GM12878 (cell line): Measurements from ENCODE around the gene FAM114A1. TPM values are rescaled to one million over a fixed set of nuclear protein-coding genes. Genes with fewer than 3 reads are reported as not detected.
"Not testable (repeated sequence)": the region's sequence is repeated elsewhere in the genome, so short reads cannot be mapped to it uniquely, and the experiment has no call there.

Source experiments
- ATAC-seq: fragments of 200-7000 bp; cut with Tn5 transposase; 3 replicates; pipeline ENCODE4 v1.9.1; 2020; ENCODE audit warnings: mild to moderate bottlenecking, moderate library complexity
- BruUV-seq: library from RNA; stranded (reverse); fragments of 400-500 nt; replicated peaks from 2 replicates; lab custom pipeline; 2021; lab: Mats Ljungman, UMichigan
- CTCF ChIA-PET: fragments of 300-600 bp; sonication (Branson Sonifier 250); formaldehyde crosslinking; extraction: SDS; loops from one replicate; lab custom pipeline; 2021; ENCODE audit warnings: inconsistent platforms; lab: Yijun Ruan, JAX
- POLR2A ChIA-PET: fragments of 350-600 bp; formaldehyde crosslinking; extraction: SDS; loops from one replicate; lab custom pipeline; 2021; ENCODE audit warnings: inconsistent platforms; lab: Charles Lee
- RAD21 ChIA-PET: fragments of 300-600 bp; sonication (Branson Sonifier 250); formaldehyde crosslinking; loops from one replicate; lab custom pipeline; 2023; ENCODE audit warnings: antibody characterized with exemption; ENCODE audit not compliant: unreplicated experiment; lab: Charles Lee
- SMC1A ChIA-PET: fragments of 300-600 bp; sonication (Branson Sonifier 250); formaldehyde crosslinking; loops from one replicate; lab custom pipeline; 2023; ENCODE audit not compliant: unreplicated experiment, uncharacterized antibody; lab: Charles Lee
- DNase-seq: peaks from one replicate; pipeline ENCODE4 v3.0.0-alpha.2; 2011; ENCODE audit warnings: low read depth, low spot score
- FAIRE-seq: peaks from 3 replicates; lab custom pipeline; 2011; peaks lifted over from hg19 to GRCh38; lab: Jason Lieb, UNC
- H2AFZ ChIP-seq: 2 replicates; pipeline ENCODE4 v1.6.0; 2011; ENCODE audit warnings: low read depth, low read length, control low read depth; ENCODE audit not compliant: control insufficient read depth
- H3K27ac ChIP-seq: 2 replicates; pipeline ENCODE4 v1.5.1; 2011; ENCODE audit warnings: control low read depth; ENCODE audit not compliant: control insufficient read depth, insufficient read depth
- H3K27me3 ChIP-seq, 2 experiments: replicated peaks in 1 of 2; 2 replicates each; pipeline versions ENCODE4 v1.6.0 to v1.6.1; 2011; ENCODE audit warnings: low read length in 1 of 2; ENCODE audit not compliant: control insufficient read depth in 2 of 2, insufficient read depth in 2 of 2
- H3K36me3 ChIP-seq, 2 experiments: 2 replicates each; pipeline ENCODE4 v1.5.1; 2011; ENCODE audit warnings: low read length in 1 of 2; ENCODE audit not compliant: control insufficient read depth in 2 of 2, insufficient read depth in 2 of 2
- H3K4me1 ChIP-seq: 2 replicates; pipeline ENCODE4 v1.6.1; 2011; ENCODE audit warnings: mild to moderate bottlenecking, low read length, moderate library complexity, mixed read lengths; ENCODE audit not compliant: control insufficient read depth, insufficient read depth
- H3K4me2 ChIP-seq: 2 replicates; pipeline ENCODE4 v1.6.0; 2011; ENCODE audit warnings: control low read depth; ENCODE audit not compliant: control insufficient read depth, insufficient read depth
- H3K4me3 ChIP-seq: fragments of 200-600 bp; sonication (generic); 2 replicates; pipeline ENCODE4 v1.5.1; 2016
- H3K79me2 ChIP-seq: 2 replicates; pipeline ENCODE4 v1.6.0; 2011; ENCODE audit warnings: low read length; ENCODE audit not compliant: control insufficient read depth, insufficient read depth
- H3K9ac ChIP-seq: 2 replicates; pipeline ENCODE4 v1.8.0; 2011; ENCODE audit warnings: low read length, control low read depth, mixed read lengths; ENCODE audit not compliant: control insufficient read depth, insufficient read depth
- H3K9me3 ChIP-seq: replicated peaks from 3 replicates; pipeline ENCODE4 v1.5.1; 2011; ENCODE audit warnings: mild to moderate bottlenecking, low read length; ENCODE audit not compliant: control insufficient read depth, insufficient read depth
- H4K20me1 ChIP-seq: 2 replicates; pipeline ENCODE4 v1.6.0; 2011; ENCODE audit not compliant: control insufficient read depth, insufficient read depth
- CREM ChIP-seq: IDR thresholded peaks from 2 replicates; pipeline ENCODE4 v1.6.1; 2014; ENCODE audit warnings: antibody characterized with exemption, low read depth
- DPF2 ChIP-seq: fragments of 450-650 bp; IDR thresholded peaks from 2 replicates; pipeline ENCODE4 v1.6.1; 2017; ENCODE audit warnings: mild to moderate bottlenecking
- ETV6 ChIP-seq, 2 experiments: fragments of 450-650 bp in 1 of 2; IDR thresholded peaks in 1 of 2; conservative IDR thresholded peaks in 1 of 2; 2 replicates each; pipeline ENCODE4 v1.6.1; 2014; ENCODE audit warnings: antibody characterized with exemption in 1 of 2, borderline replicate concordance in 1 of 2, low read depth in 1 of 2, mild to moderate bottlenecking in 1 of 2, moderate library complexity in 1 of 2
- IKZF2 ChIP-seq, 2 experiments: fragments of 450-650 bp; IDR thresholded peaks; 2 replicates each; pipeline ENCODE4 v1.6.1; 2017; ENCODE audit warnings: mild to moderate bottlenecking in 2 of 2, moderate library complexity in 2 of 2
- MYB ChIP-seq: fragments of 150-350 bp; IDR thresholded peaks from 2 replicates; pipeline ENCODE4 v1.6.1; 2014; ENCODE audit warnings: mild to moderate bottlenecking, low read depth, low read length, borderline replicate concordance
- PML ChIP-seq: IDR thresholded peaks from 2 replicates; pipeline ENCODE4 v1.6.1; 2012; ENCODE audit warnings: low read length, inconsistent platforms
- SIN3A ChIP-seq: IDR thresholded peaks from 2 replicates; pipeline ENCODE4 v1.6.1; 2012; ENCODE audit warnings: low read depth, low read length, improper control_type of control experiment
- STAT3 ChIP-seq: IDR thresholded peaks from 2 replicates; pipeline ENCODE4 v1.6.1; 2011; ENCODE audit warnings: low read depth, low read length, improper control_type of control experiment
- SUZ12 ChIP-seq: fragments of 200-600 bp; sonication (generic); IDR thresholded peaks from one replicate; pipeline ENCODE4 v1.6.1; 2018; ENCODE audit warnings: antibody characterized with exemption, mild to moderate bottlenecking; ENCODE audit not compliant: unreplicated experiment
- ZBTB40 ChIP-seq: fragments of 450-650 bp; IDR thresholded peaks from 2 replicates; pipeline ENCODE4 v1.6.1; 2016; ENCODE audit warnings: mild to moderate bottlenecking, moderate library complexity, borderline replicate concordance
- ZNF592 ChIP-seq: fragments of 450-650 bp; IDR thresholded peaks from 2 replicates; pipeline ENCODE4 v1.6.1; 2017; ENCODE audit warnings: mild to moderate bottlenecking, moderate library complexity
- WGBS: methylation state at CpG from one replicate; pipeline ENCODE4 v1.1.6; 2016; ENCODE audit warnings: low lambda C conversion rate; ENCODE audit not compliant: insufficient replicate concordance, insufficient coverage; ENCODE audit errors: missing lambda C conversion rate; 5-methylcytosine and 5-hydroxymethylcytosine counted together
- in situ Hi-C: fragments of 300-500 bp; cut with MboI; formaldehyde crosslinking; loops from 9 replicates; pipeline ENCODE4 v1.14.3; 2018; ENCODE audit warnings: mixed read lengths
- intact Hi-C: fragments of 100-400 bp; cut with micrococcal nuclease; formaldehyde crosslinking; loops from one replicate; pipeline ENCODE4 v1.14.2; 2022; ENCODE audit not compliant: unreplicated experiment
- polyA plus RNA-seq, 11 experiments: library from polyadenylated mRNA; depleted of rRNA in 4 of 11; unstranded in 6 of 11; stranded (reverse) in 5 of 11; fragments of >200 nt; fragmentation: Nextera tagmentation in 4 of 11; fragmentation: Illumina TruSeq in 1 of 11; extraction: Ambion mirVana in 4 of 11; extraction: Trizol in 1 of 11; gene quantifications; 1 replicate in 1 of 11; 2 replicates in 10 of 11; pipeline versions ENCODE4 v1.2.1 to v1.2.3, GENCODE V29; 2011 to 2016; ENCODE audit warnings: inconsistent platforms in 2 of 11, missing spikeins in 2 of 11, low read depth in 1 of 11
- total RNA-seq, 4 experiments: library from RNA; depleted of rRNA in 3 of 4; stranded (reverse); fragments of >200 nt in 3 of 4; fragmentation: Illumina TruSeq in 1 of 4; extraction: Trizol in 1 of 4; gene quantifications; 2 replicates each; pipeline versions ENCODE4 v1.2.1 to v1.2.3, GENCODE V29; 2013 to 2021

Gene FAM114A1
- total and polyA plus RNA-seq, 10 of the 15 experiments (the other 5 are each of a cell fraction or from before 2014, with no cell fraction given): 1.3 to 6.2 (median 3.9) TPM

- TF ChIP-seq ZNF592 (no peak), MYB (no peak), CREM (no peak), SIN3A (no peak), STAT3 (no peak), ETV6 (conservative IDR thresholded peaks at IDR 0.05 in 1 of 2, IDR thresholded peaks at IDR 0.05 in 1 of 2; ENCODE audit: borderline replicate concordance in 1 of 2, low read depth in 1 of 2) (no peak), SUZ12 (no peak), IKZF2 (IDR thresholded peaks at IDR 0.05) (no peak), PML (no peak), ZBTB40 (no peak), DPF2 (no peak)
- TF ChIP-seq, all 136 proteins: peak for 0
Observed at GRCh38 chr4:38940476-38940875, 72.9 kb downstream of the FAM114A1 start (continued).

- DNase-seq, H2AFZ ChIP-seq, in situ Hi-C loops, H3K27ac ChIP-seq, H4K20me1 ChIP-seq, H3K79me2 ChIP-seq, BruUV-seq, intact Hi-C loops, ATAC-seq, H3K4me2 ChIP-seq, H3K36me3 ChIP-seq, H3K27me3 ChIP-seq, POLR2A ChIA-PET, H3K9ac ChIP-seq, H3K4me3 ChIP-seq, H3K9me3 ChIP-seq, FAIRE-seq: not testable (repeated sequence)
- 56% methylated on average over 3 of the region's 3 CpGs for WGBS
- SMC1A ChIA-PET: interaction anchor here (0.9 to 1.8 kb wide), 5 partner anchors 8 to 137 kb away, joined by 3 to 7 read pairs (median 4); no protein-coding TSS in a partner anchor
- CTCF ChIA-PET: interaction anchor here (0.8 to 2.2 kb wide), 4 partner anchors 8 to 44 kb away, joined by 3 to 7 read pairs (median 3); no protein-coding TSS in a partner anchor
- RAD21 ChIA-PET: interaction anchor here (0.9 to 2.6 kb wide), 5 partner anchors 16 to 183 kb away, joined by 3 to 10 read pairs (median 3); no protein-coding TSS in a partner anchor
- H3K4me1 ChIP-seq: peaks cover 20% of the 10 kb centered on the region
Observed at GRCh38 chr4:38941906-38942305, 74.3 kb downstream of the FAM114A1 start.
